ENCODE measurements around the gene PFKL.

DNA sequence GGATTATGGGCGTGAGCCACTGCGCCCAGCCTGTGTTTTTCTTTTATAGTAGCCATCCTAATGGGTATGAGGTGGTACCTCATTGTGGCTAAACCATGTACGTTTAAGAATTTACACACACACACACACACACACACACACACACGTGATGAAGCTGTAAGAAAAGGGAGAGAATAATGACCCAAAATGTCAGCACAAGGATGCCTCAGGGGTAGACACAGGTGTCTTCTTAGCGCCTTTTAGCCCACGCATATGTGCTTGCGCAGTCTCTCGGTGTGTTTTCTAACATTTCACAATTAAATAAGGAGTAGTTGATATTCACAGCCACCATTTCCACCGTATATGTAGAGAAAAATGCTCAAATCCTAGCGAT lies 782 bp upstream of the PFKL start:
- TF ChIP-seq POLR2A (IDR thresholded peaks at IDR 0.05; ENCODE audit: low read length) (no peak), GATA1 (IDR thresholded peaks at IDR 0.05; ENCODE audit: low read depth, low read length) (no peak)

All from erythroblast (primary cell).